Measurements from ENCODE around the gene VARS1. TPM values are rescaled to one million over a fixed set of nuclear protein-coding genes. Genes with fewer than 3 reads are reported as not detected.

Gene VARS1
- total and polyA plus RNA-seq, 2 donors (not counting 1 experiment from before 2014, with no cell fraction given) = 16.0 to 53.5 TPM

- H3K4me2 ChIP-seq (ENCODE audit: extremely low read depth, insufficient read depth, low read length) = no peak overlapping the region
- H4K20me1 ChIP-seq (ENCODE audit: control insufficient read depth, extremely low read depth, insufficient read depth, low read length) = no peaks in the 10 kb centered on the region
- H3K4me1 ChIP-seq (ENCODE audit: control insufficient read depth, extremely low read depth, insufficient read depth, low read length) = peaks cover 7% of the 10 kb centered on the region
- no peaks in the 10 kb centered on the region for H3K79me2 ChIP-seq (ENCODE audit: control insufficient read depth, insufficient read depth, low read length)
- DNase-seq (ENCODE audit: low read depth in 2 of 2) = no peak
- no peak overlapping the region for H3K27ac ChIP-seq (ENCODE audit: insufficient read depth, low read length)
- H3K36me3 ChIP-seq (ENCODE audit: control insufficient read depth, insufficient read depth, low read length) = peaks cover 18% of the 10 kb centered on the region
- H3K27me3 ChIP-seq (ENCODE audit: control insufficient read depth, insufficient read depth, low read length) = no peaks in the 10 kb centered on the region
- H3K9me3 ChIP-seq (ENCODE audit: control insufficient read depth, insufficient read depth, low read depth, low read length) = no peaks in the 10 kb centered on the region
- TF ChIP-seq EZH2 (IDR thresholded peaks at IDR 0.05; ENCODE audit: low read length, missing control alignments) (no peak), CTCF (conservative IDR thresholded peaks at IDR 0.05 in 1 of 2, IDR thresholded peaks at IDR 0.05 in 1 of 2; ENCODE audit: low read depth in 1 of 2, low read length in 2 of 2) (no peak)
- no peak overlapping the region for H3K9ac ChIP-seq (ENCODE audit: insufficient read depth, low read length)
- H3K4me3 ChIP-seq (replicated peaks in 1 of 4; ENCODE audit: control extremely low read depth in 1 of 4, insufficient read depth in 1 of 4, low read depth in 3 of 4, low read length in 4 of 4) = no peak overlapping the region
- no peak overlapping the region for H2AFZ ChIP-seq (ENCODE audit: low read length)
Observed at GRCh38 chr6:31778999-31779885, 16.3 kb downstream of the VARS1 start.

GRCh38 chr6:31778193-31778592, 17.4 kb downstream of the VARS1 start:
- no peak for TF ChIP-seq EZH2 (IDR thresholded peaks at IDR 0.05; ENCODE audit: low read length, missing control alignments)
- no peak for TF ChIP-seq CTCF (conservative IDR thresholded peaks at IDR 0.05 in 1 of 2, IDR thresholded peaks at IDR 0.05 in 1 of 2; ENCODE audit: low read depth in 1 of 2, low read length in 2 of 2)
- Histone ChIP-seq H3K4me2 (ENCODE audit: extremely low read depth, insufficient read depth, low read length) (no peak overlapping the region), H3K9me3 (ENCODE audit: control insufficient read depth, insufficient read depth, low read depth, low read length) (no peaks in the 10 kb centered on the region), H2AFZ (ENCODE audit: low read length) (no peak overlapping the region), H3K9ac (ENCODE audit: insufficient read depth, low read length) (no peak overlapping the region), H3K27ac (ENCODE audit: insufficient read depth, low read length) (no peak overlapping the region), H3K4me1 (ENCODE audit: control insufficient read depth, extremely low read depth, insufficient read depth, low read length) (peaks cover 7% of the 10 kb centered on the region), H3K4me3 (replicated peaks in 1 of 4; ENCODE audit: control extremely low read depth in 1 of 4, insufficient read depth in 1 of 4, low read depth in 3 of 4, low read length in 4 of 4) (no peak overlapping the region), H3K36me3 (ENCODE audit: control insufficient read depth, insufficient read depth, low read length) (peaks cover 16% of the 10 kb centered on the region), H3K79me2 (ENCODE audit: control insufficient read depth, insufficient read depth, low read length) (no peaks in the 10 kb centered on the region), H3K27me3 (ENCODE audit: control insufficient read depth, insufficient read depth, low read length) (no peaks in the 10 kb centered on the region), H4K20me1 (ENCODE audit: control insufficient read depth, extremely low read depth, insufficient read depth, low read length) (no peaks in the 10 kb centered on the region)
- DNase-seq (ENCODE audit: low read depth in 2 of 2) = no peak

DNA sequence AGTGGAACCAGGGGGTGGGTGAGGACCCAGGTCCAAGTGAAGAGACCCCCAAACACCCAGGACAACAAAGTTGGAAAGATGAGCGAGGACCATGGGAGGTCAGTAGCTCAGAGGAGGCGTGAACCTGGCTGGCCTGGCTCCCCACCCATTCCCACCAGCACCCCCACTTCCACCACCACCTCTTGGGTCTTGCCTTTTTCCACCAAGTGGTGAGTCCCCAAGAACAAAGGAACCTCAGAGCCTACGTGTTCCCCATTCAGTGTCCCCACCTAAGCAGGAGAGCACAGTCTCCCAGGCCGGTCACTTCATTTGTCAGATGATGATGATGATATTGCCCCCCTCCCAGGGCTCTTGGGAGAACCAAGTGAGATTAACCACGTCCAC, 17.9 kb downstream of the VARS1 start:
- no peak for TF ChIP-seq EZH2 (IDR thresholded peaks at IDR 0.05; ENCODE audit: low read length, missing control alignments)
- no peak for TF ChIP-seq CTCF (conservative IDR thresholded peaks at IDR 0.05 in 1 of 2, IDR thresholded peaks at IDR 0.05 in 1 of 2; ENCODE audit: low read depth in 1 of 2, low read length in 2 of 2)
- no peaks in the 10 kb centered on the region for H3K79me2 ChIP-seq (ENCODE audit: control insufficient read depth, insufficient read depth, low read length)
- H3K4me1 ChIP-seq (ENCODE audit: control insufficient read depth, extremely low read depth, insufficient read depth, low read length) = peaks cover 7% of the 10 kb centered on the region
- H4K20me1 ChIP-seq (ENCODE audit: control insufficient read depth, extremely low read depth, insufficient read depth, low read length) = no peaks in the 10 kb centered on the region
- H3K4me3 ChIP-seq (replicated peaks in 1 of 4; ENCODE audit: control extremely low read depth in 1 of 4, insufficient read depth in 1 of 4, low read depth in 3 of 4, low read length in 4 of 4) = no peak overlapping the region
- H2AFZ ChIP-seq (ENCODE audit: low read length) = no peak overlapping the region
- no peak overlapping the region for H3K4me2 ChIP-seq (ENCODE audit: extremely low read depth, insufficient read depth, low read length)
- peaks cover 14% of the 10 kb centered on the region for H3K36me3 ChIP-seq (ENCODE audit: control insufficient read depth, insufficient read depth, low read length)
- no peaks in the 10 kb centered on the region for H3K27me3 ChIP-seq (ENCODE audit: control insufficient read depth, insufficient read depth, low read length)
- no peak overlapping the region for H3K9ac ChIP-seq (ENCODE audit: insufficient read depth, low read length)
- H3K9me3 ChIP-seq (ENCODE audit: control insufficient read depth, insufficient read depth, low read depth, low read length) = no peaks in the 10 kb centered on the region
- peak overlapping the region; percentile 43 for H3K27ac ChIP-seq (ENCODE audit: insufficient read depth, low read length)
- DNase-seq (ENCODE audit: low read depth in 2 of 2) = no peak
